HG03558 (cell line): Measurements from ENCODE around the gene ZNF709.
A peak's percentile ranks its signal among the peaks of the same experiment; 100 is the strongest.
"Not testable (repeated sequence)": the region's sequence is repeated elsewhere in the genome, so short reads cannot be mapped to it uniquely, and the experiment has no call there.

Source experiments
- ATAC-seq: cut with Tn5 transposase; IDR thresholded peaks from one replicate; pipeline ENCODE4 v1.9.1; 2021; ENCODE audit warnings: moderate number of reproducible peaks; ENCODE audit not compliant: unreplicated experiment; ENCODE audit errors: extremely low read depth

The ZNF709 gene

GRCh38 chr19:12464139-12464538 lies 20.5 kb downstream of the ZNF709 start:
- ATAC-seq: not testable (repeated sequence)

DNA sequence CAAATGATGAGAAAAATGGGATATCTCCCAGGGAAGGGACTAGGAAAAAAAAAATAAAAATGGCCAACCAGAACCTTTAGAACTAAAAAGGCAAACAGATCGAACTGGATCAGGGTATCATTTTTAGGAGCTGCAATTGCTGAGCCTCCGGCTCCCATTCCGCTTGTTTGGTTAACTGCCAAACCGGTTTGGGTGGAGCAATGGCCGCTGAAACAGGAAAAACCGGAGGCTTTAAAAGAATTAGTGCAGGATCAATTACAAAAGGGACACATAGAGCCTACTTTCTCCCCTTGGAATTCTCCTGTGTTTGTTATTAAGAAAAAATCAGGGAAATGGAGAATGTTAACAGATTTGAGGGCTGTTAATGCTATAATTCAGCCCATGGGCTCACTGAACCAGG lies 31.1 kb downstream of the ZNF709 start:
- ATAC-seq: no peak

DNA sequence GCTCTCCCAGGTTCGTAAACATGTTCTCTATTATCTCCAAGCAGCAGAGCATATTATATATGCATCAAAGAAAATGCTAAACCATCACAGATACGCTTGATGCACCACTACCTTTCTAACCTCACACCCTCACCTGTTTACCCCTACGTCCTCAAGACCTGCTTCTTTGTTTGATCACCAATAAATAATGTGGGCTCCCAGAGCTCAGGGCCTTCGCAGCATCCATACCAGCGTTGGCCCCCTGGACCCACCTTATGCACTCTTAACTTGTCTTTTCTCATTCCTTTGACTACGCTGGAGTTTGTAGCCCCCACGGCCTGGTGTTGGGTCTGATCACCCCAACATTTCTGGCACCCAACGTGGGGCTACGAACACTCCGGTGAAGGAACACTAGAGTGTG lies 33.8 kb downstream of the ZNF709 start:
- ATAC-seq: no peak

GRCh38 chr19:12448808-12449207 lies 35.8 kb downstream of the ZNF709 start:
- ATAC-seq: no peak

DNA sequence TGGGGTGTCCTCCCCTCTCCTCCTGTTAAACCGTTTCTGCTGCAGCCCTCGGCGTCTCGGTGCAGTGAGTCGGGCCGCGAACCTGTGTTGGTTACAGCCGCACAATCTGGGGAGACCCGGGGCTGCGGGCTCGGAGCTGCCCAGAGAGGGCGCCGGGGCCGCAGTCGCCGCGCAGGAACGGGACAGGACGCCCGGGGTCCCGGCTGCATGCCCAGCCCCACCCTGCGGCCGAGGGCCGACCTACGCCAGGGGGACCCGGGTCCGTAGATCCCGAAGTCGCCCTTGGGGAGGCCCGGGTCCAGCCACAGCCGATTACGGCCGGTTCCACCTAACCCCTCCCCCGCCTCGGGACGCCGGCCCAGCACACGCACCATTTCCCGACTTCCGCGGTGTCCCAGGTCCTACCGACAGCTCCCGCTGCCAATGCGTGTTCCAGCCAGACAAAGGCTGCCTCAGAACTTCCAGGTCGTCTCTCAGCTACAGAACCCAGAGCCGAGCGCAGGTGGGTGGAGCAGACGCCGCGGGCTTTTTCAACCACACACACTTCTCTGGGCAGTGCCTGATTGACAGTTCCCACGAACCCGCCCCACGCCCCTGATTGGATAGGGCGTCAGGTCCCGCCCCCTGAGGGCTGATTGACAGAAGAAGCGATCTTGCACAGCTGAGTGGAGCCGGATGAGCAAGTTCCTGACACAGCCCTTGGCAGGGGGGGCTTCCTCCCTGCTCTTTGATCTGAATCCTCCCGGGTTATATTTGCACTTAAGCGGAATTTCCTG lies 43.9 kb downstream of the ZNF709 start, which contains the start of gene ZNF443:
Gene ZNF443 (minus strand): TSS at position 481 of the 776 bp plus-strand sequence. CDS start 107 bp downstream, at position 374.
- ATAC-seq: peak; percentile 74

- not testable (repeated sequence) for ATAC-seq
Measured at GRCh38 chr19:12439686-12440540, 44.7 kb downstream of the ZNF709 start.

GRCh38 chr19:12430726-12431299 lies 53.8 kb downstream of the ZNF709 start:
- not testable (repeated sequence) for ATAC-seq

DNA sequence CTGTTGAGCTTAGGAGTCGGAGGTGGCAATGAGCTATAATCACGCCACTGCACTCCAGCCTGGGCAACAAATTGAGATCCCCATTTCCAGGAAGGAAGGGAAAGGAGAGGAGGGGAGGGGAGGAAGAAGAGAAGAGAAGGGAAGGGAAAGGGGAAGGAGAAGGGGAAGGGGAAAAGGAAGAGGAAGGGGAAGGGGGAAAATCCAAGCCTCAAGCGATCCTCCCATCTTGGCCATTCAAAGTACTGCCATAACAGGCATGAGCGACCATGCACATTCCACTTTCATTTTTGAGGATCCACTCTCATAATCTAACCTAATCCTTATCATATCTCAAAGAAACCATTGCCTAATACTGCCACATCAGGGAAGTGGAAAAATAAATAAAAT lies 58.7 kb downstream of the ZNF709 start:
- ATAC-seq: no peak

DNA sequence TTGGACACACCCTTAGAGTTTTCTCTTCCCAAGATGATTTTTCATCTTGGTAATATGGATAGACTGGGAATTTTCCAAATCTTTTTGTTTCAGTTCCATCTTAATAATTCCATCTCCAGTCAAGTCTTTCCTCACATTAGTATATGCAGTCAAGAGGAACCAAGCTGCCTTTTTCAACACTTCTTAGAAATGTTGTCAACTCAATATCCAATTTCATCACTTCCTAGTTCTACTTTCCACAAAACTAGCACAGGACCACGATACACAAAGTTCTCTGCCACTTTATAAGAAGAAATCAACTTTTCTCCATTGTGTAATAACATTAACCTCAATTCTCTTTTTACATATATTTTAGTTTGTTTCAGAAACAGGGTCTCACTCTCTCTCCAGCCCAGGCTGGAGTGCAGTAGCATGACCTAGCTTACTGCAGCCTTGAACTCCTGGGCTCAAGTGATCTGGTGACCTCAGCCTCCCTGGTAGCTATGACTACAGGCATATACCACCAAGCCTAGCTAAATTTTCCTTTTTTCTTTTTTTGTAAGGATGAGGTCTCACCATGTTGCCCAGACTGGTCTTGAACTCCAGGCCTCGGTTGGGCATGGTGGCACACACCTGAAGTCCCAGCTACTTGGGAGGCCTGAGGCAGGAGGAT lies 59.3 kb downstream of the ZNF709 start:
- no peak for ATAC-seq

- not testable (repeated sequence) for ATAC-seq
Measured at GRCh38 chr19:12417273-12417672, 67.3 kb downstream of the ZNF709 start.

DNA sequence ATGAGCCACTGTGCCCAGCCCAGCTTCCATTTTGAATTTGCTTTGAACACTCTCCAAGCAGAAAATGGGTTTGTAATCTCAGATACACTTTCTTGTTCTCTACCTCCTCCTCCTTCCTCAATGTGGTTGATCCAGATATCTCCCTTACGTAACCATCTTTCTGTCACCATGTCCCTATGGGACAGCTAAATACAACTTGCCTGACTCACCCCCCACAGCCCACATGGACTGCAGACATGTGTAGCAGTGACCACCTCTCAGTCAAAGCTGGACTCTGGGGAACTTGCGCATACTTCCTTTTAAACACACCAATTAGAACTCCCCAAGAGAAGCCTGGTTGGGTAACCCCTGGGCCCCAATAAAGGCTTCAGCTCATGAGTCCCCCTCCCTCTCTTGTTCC lies 72.7 kb downstream of the ZNF709 start:
- ATAC-seq: no peak
